SK-N-SH (cell line): Measurements from ENCODE around the gene EWSR1. TPM values are rescaled to one million over a fixed set of nuclear protein-coding genes. Genes with fewer than 3 reads are reported as not detected.
A peak's percentile ranks its signal among the peaks of the same experiment; 100 is the strongest.

Source experiments
- CTCF ChIA-PET: fragments of 300-600, 350-600 bp; formaldehyde crosslinking; extraction: SDS; loops from one replicate; lab custom pipeline; 2021; lab: Yijun Ruan, JAX
- POLR2A ChIA-PET: fragments of 350-600 bp; sonication (Branson Sonifier 250); formaldehyde crosslinking; extraction: SDS; loops from one replicate; lab custom pipeline; 2020; ENCODE audit warnings: antibody characterized with exemption, inconsistent platforms; lab: Yijun Ruan, JAX
- DNase-seq: peaks from one replicate; pipeline ENCODE4 v3.0.0; 2012
- H2AFZ ChIP-seq: fragments of 200-600 bp; sonication (generic); 2 replicates; pipeline ENCODE4 v1.8.1; 2016; ENCODE audit warnings: antibody characterized with exemption, mild to moderate bottlenecking, low read depth
- H3F3A ChIP-seq: fragments of 200-600 bp; sonication (generic); replicated peaks from 2 replicates; pipeline ENCODE3; 2016; ENCODE audit warnings: antibody characterized with exemption, mild to moderate bottlenecking; ENCODE audit not compliant: insufficient read depth
- H3K27ac ChIP-seq, 2 experiments: fragments of 200-500 bp in 1 of 2; fragments of 200-600 bp in 1 of 2; sonication (Bioruptor generic) in 1 of 2; sonication (generic), shearing (Covaris generic) in 1 of 2; 2 replicates each; pipeline versions ENCODE4 v1.5.1 to v1.6.1; 2014 to 2016; ENCODE audit warnings: low read depth in 2 of 2, inconsistent platforms in 1 of 2, low read length in 1 of 2, mild to moderate bottlenecking in 1 of 2, mixed read lengths in 1 of 2
- H3K27me3 ChIP-seq: fragments of 200-600 bp; sonication (generic), shearing (Covaris generic); 2 replicates; pipeline ENCODE4 v1.6.1; 2016; ENCODE audit warnings: mixed run types; ENCODE audit not compliant: insufficient read depth
- H3K36me3 ChIP-seq, 2 experiments: fragments of 200-500 bp in 1 of 2; fragments of 200-600 bp in 1 of 2; sonication (Bioruptor generic) in 1 of 2; sonication (generic) in 1 of 2; replicated peaks in 1 of 2; 2 replicates each; pipeline versions ENCODE3 to v1.5.1; 2014 to 2016; ENCODE audit warnings: low read length in 1 of 2, mild to moderate bottlenecking in 1 of 2; ENCODE audit not compliant: insufficient read depth in 2 of 2, control insufficient read depth in 1 of 2
- H3K4me1 ChIP-seq, 2 experiments: fragments of 200-500 bp in 1 of 2; fragments of 200-600 bp in 1 of 2; sonication (Bioruptor generic) in 1 of 2; sonication (generic), shearing (Covaris generic) in 1 of 2; 2 replicates each; pipeline versions ENCODE4 v1.5.1 to v1.6.1; 2014 to 2016; ENCODE audit warnings: low read depth in 1 of 2, low read length in 1 of 2, mixed run types in 1 of 2; ENCODE audit not compliant: insufficient read depth in 2 of 2, control insufficient read depth in 1 of 2
- H3K4me2 ChIP-seq: fragments of 200-600 bp; sonication (generic), shearing (Covaris generic); 2 replicates; pipeline ENCODE4 v1.6.1; 2017; ENCODE audit warnings: mixed run types
- H3K4me3 ChIP-seq, 2 experiments: fragments of 200-500 bp in 1 of 2; fragments of 200-600 bp in 1 of 2; sonication (Bioruptor generic) in 1 of 2; sonication (generic), shearing (Covaris generic) in 1 of 2; 2 replicates each; pipeline versions ENCODE4 v1.5.1 to v1.8.1; 2014 to 2016; ENCODE audit warnings: low read depth in 2 of 2, inconsistent platforms in 1 of 2, low read length in 1 of 2, mild to moderate bottlenecking in 1 of 2, mixed read lengths in 1 of 2, moderate library complexity in 1 of 2
- H3K79me2 ChIP-seq: fragments of 200-600 bp; sonication (generic); 2 replicates; pipeline ENCODE4 v1.8.1; 2017; ENCODE audit warnings: mild to moderate bottlenecking; ENCODE audit not compliant: insufficient read depth
- H3K9ac ChIP-seq: fragments of 200-600 bp; sonication (generic); 2 replicates; pipeline ENCODE4 v1.6.1; 2017; ENCODE audit warnings: mixed run types
- H3K9me2 ChIP-seq: fragments of 200-600 bp; sonication (generic); 2 replicates; pipeline ENCODE4 v1.6.1; 2017; ENCODE audit warnings: mixed run types
- H3K9me3 ChIP-seq: fragments of 200-600 bp; sonication (generic); 2 replicates; pipeline ENCODE4 v1.6.1; 2017; ENCODE audit warnings: mixed run types, mild to moderate bottlenecking, moderate library complexity
- H4K20me1 ChIP-seq: fragments of 200-600 bp; sonication (generic); 2 replicates; pipeline ENCODE4 v1.6.1; 2017; ENCODE audit warnings: mild to moderate bottlenecking, mixed run types; ENCODE audit not compliant: insufficient read depth
- CTCF ChIP-seq: fragments of 200-600 bp; sonication (generic); IDR thresholded peaks from 2 replicates; pipeline ENCODE4 v1.6.1; 2017; ENCODE audit warnings: antibody characterized with exemption, mild to moderate bottlenecking, moderate library complexity
- ELF1 ChIP-seq: IDR thresholded peaks from 2 replicates; pipeline ENCODE4 v1.4.0; 2012
- EP300 ChIP-seq, 2 experiments: IDR thresholded peaks; 2 replicates each; pipeline versions ENCODE4 v1.4.0 to v1.6.1; 2012; ENCODE audit warnings: borderline replicate concordance in 1 of 2, low read depth in 1 of 2, low read length in 1 of 2
- EZH2phosphoT487 ChIP-seq: fragments of 200-600 bp; sonication (generic); IDR thresholded peaks from 2 replicates; pipeline ENCODE4 v1.6.1; 2017; ENCODE audit warnings: low read depth, mixed run types, mild to moderate bottlenecking, antibody characterized with exemption, moderate library complexity, borderline replicate concordance
- FOSL2 ChIP-seq: IDR thresholded peaks from 2 replicates; pipeline ENCODE4 v1.4.0; 2012; ENCODE audit warnings: low read depth, mild to moderate bottlenecking, moderate library complexity, borderline replicate concordance
- FOXM1 ChIP-seq: IDR thresholded peaks from 2 replicates; pipeline ENCODE4 v1.4.0; 2012; ENCODE audit warnings: low read depth, mild to moderate bottlenecking
- GABPA ChIP-seq: IDR thresholded peaks from 2 replicates; pipeline ENCODE4 v1.4.0; 2012; ENCODE audit warnings: low read depth, mild to moderate bottlenecking
- JUND ChIP-seq: IDR thresholded peaks from 2 replicates; pipeline ENCODE4 v1.4.0; 2012
- MAX ChIP-seq: IDR thresholded peaks from 2 replicates; pipeline ENCODE4 v1.4.0; 2012; ENCODE audit warnings: low read depth
- MXI1 ChIP-seq: IDR thresholded peaks from 2 replicates; pipeline ENCODE4 v1.6.1; 2012; ENCODE audit warnings: mild to moderate bottlenecking, low read depth, low read length, improper control_type of control experiment
- NRF1 ChIP-seq: IDR thresholded peaks from 2 replicates; pipeline ENCODE4 v1.6.1; 2012; ENCODE audit warnings: low read depth, mild to moderate bottlenecking, low read length
- POLR2AphosphoS5 ChIP-seq: IDR thresholded peaks from 2 replicates; pipeline ENCODE4 v1.6.1; 2012; ENCODE audit warnings: low read depth, low read length
- RCOR1 ChIP-seq: fragments of 150-350 bp; IDR thresholded peaks from 2 replicates; pipeline ENCODE4 v1.6.1; 2017; ENCODE audit warnings: antibody characterized with exemption, low read length
- RXRA ChIP-seq: IDR thresholded peaks from 2 replicates; pipeline ENCODE4 v1.4.0; 2012; ENCODE audit warnings: low read depth, mild to moderate bottlenecking, borderline replicate concordance
- SMC3 ChIP-seq: IDR thresholded peaks from 2 replicates; pipeline ENCODE4 v1.6.1; 2012; ENCODE audit warnings: low read depth, low read length, improper control_type of control experiment
- TAF1 ChIP-seq: IDR thresholded peaks from 2 replicates; pipeline ENCODE4 v1.6.1; 2012; ENCODE audit warnings: low read depth, mild to moderate bottlenecking, low read length, moderate library complexity, borderline replicate concordance
- TCF12 ChIP-seq: IDR thresholded peaks from 2 replicates; pipeline ENCODE4 v1.4.0; 2012
- TEAD4 ChIP-seq: IDR thresholded peaks from 2 replicates; pipeline ENCODE4 v1.4.0; 2012; ENCODE audit warnings: mild to moderate bottlenecking, borderline replicate concordance; ENCODE audit not compliant: insufficient read depth
- YY1 ChIP-seq: IDR thresholded peaks from 2 replicates; pipeline ENCODE4 v1.4.0; 2012; ENCODE audit warnings: low read depth, mild to moderate bottlenecking
- WGBS: methylation state at CpG from one replicate; pipeline ENCODE4 v1.1.6; 2017; ENCODE audit warnings: low lambda C conversion rate; 5-methylcytosine and 5-hydroxymethylcytosine counted together
- polyA plus RNA-seq, 3 experiments: library from polyadenylated mRNA; depleted of rRNA; stranded (reverse); fragments of >200 nt; gene quantifications; 2 replicates each; pipeline ENCODE4 v1.2.3, GENCODE V29; 2012

The EWSR1 gene
- polyA plus RNA-seq, 1 of the 3 experiments (the other 2 are of a cell fraction) = 173 TPM

GRCh38 chr22:29339381-29340235 is 71.5 kb downstream of the EWSR1 start:
- Histone ChIP-seq H3K79me2 (no peaks in the 10 kb centered on the region), H3K4me1 (peaks cover 14 to 37% of the 10 kb centered on the region in 2 experiments), H3K27me3 (no peaks in the 10 kb centered on the region), H3K4me2 (no peak overlapping the region), H3K36me3 (peaks cover 8 to 68% of the 10 kb centered on the region in 2 experiments), H3F3A (peaks cover 15% of the 10 kb centered on the region), H3K27ac (no peak overlapping the region), H3K9me2 (no peaks in the 10 kb centered on the region), H4K20me1 (no peaks in the 10 kb centered on the region), H3K9ac (no peak overlapping the region), H3K9me3 (no peaks in the 10 kb centered on the region), H2AFZ (no peak overlapping the region), H3K4me3 (no peak overlapping the region)
- 92% methylated on average over 16 of the region's 23 CpGs for WGBS
- TF ChIP-seq FOXM1 (no peak), FOSL2 (no peak), GABPA (no peak), RXRA (no peak)
- POLR2A ChIA-PET = no interaction called here
- no peak for DNase-seq
- CTCF ChIA-PET = interaction anchor here (0.7 to 1.2 kb wide), 2 partner anchors 18 to 26 kb away, joined by 3 read pairs; no protein-coding TSS in a partner anchor

DNA sequence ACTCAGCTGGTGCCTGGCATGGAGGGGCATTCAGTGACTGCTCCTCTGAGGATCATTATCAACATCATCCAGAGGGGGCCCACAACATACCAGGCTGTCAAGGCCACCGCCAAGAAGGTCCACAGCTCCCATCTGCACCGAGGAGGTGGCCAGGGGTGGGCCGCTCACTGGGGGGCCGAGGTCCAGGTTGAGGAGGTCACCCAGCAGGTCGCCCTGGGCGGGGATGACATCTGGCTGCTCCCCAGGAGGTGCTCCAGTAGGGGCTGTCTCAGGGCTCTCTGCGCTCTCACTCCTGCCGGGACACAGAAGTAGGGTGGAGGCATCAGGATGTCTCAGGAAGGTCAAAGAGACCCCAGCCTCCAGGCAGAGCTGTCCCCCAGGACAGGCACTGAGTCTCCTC is 72.5 kb downstream of the EWSR1 start:
- Histone ChIP-seq H3K4me1 (peaks cover 20 to 41% of the 10 kb centered on the region in 2 experiments), H3K4me3 (no peak overlapping the region), H4K20me1 (no peaks in the 10 kb centered on the region), H3K9me2 (no peaks in the 10 kb centered on the region), H3F3A (peaks cover 25% of the 10 kb centered on the region), H3K27me3 (no peaks in the 10 kb centered on the region), H3K79me2 (no peaks in the 10 kb centered on the region), H3K4me2 (no peak overlapping the region), H3K27ac (no peak overlapping the region; a peak in 1 of 4 replicates), H3K9me3 (no peaks in the 10 kb centered on the region), H3K9ac (no peak overlapping the region), H3K36me3 (peaks cover 8 to 58% of the 10 kb centered on the region in 2 experiments), H2AFZ (no peak overlapping the region)
- 100% methylated on average over 2 of the region's 8 CpGs for WGBS
- DNase-seq = no peak
- CTCF ChIA-PET = interaction anchor here (0.7 to 1.2 kb wide), 4 partner anchors 8 to 27 kb away, joined by 3 read pairs; no protein-coding TSS in a partner anchor
- TF ChIP-seq TAF1 = no peak
- no peak for TF ChIP-seq FOSL2
- no peak for TF ChIP-seq NRF1
- POLR2A ChIA-PET = no interaction called here

GRCh38 chr22:29341056-29341848 is 73.2 kb downstream of the EWSR1 start:
- Histone ChIP-seq H3K79me2 (no peaks in the 10 kb centered on the region), H3K4me1 (peaks cover 20 to 45% of the 10 kb centered on the region in 2 experiments), H3K4me3 (no peak overlapping the region), H3K36me3 (peaks cover 14 to 55% of the 10 kb centered on the region in 2 experiments), H3K27ac (peak overlapping the region in 1 of 2 experiments; percentile 95; a peak in 1 of 4 replicates), H2AFZ (no peak overlapping the region), H3K27me3 (no peaks in the 10 kb centered on the region), H3K9ac (no peak overlapping the region), H3K9me2 (no peaks in the 10 kb centered on the region), H3F3A (peaks cover 26% of the 10 kb centered on the region), H3K4me2 (no peak overlapping the region), H3K9me3 (no peaks in the 10 kb centered on the region), H4K20me1 (no peaks in the 10 kb centered on the region)
- POLR2A ChIA-PET = no interaction called here
- DNase-seq = no peak
- WGBS = 95% methylated on average over 17 of the region's 25 CpGs
- CTCF ChIA-PET = interaction anchor here (0.9 to 1.7 kb wide), 7 partner anchors 9 to 29 kb away, joined by 3 to 9 read pairs (median 3); no protein-coding TSS in a partner anchor
- no peak for TF ChIP-seq MXI1
- TF ChIP-seq GABPA = no peak
- TF ChIP-seq EZH2phosphoT487 = no peak
- TF ChIP-seq TEAD4 = no peak
- no peak for TF ChIP-seq POLR2AphosphoS5
- no peak for TF ChIP-seq MAX
- no peak for TF ChIP-seq CTCF
- no peak for TF ChIP-seq YY1
- TF ChIP-seq JUND = no peak
- TF ChIP-seq EP300 (IDR thresholded peaks at IDR 0.05; ENCODE audit: borderline replicate concordance in 1 of 2, low read depth in 1 of 2, low read length in 1 of 2) = no peak
- no peak for TF ChIP-seq RCOR1
- no peak for TF ChIP-seq TCF12
- no peak for TF ChIP-seq ELF1
- no peak for TF ChIP-seq SMC3
